ENCODE measurements around the gene TPSAB1. TPM values are rescaled to one million over a fixed set of nuclear protein-coding genes. Genes with fewer than 3 reads are reported as not detected.
"Not testable (repeated sequence)": the region's sequence is repeated elsewhere in the genome, so short reads cannot be mapped to it uniquely, and the experiment has no call there.

The TPSAB1 gene
- 10 to 100 TPM; 13.8 to 67.7 (median 28.5) TPM for total RNA-seq

GRCh38 chr16:1240436-1240835 is at the start of gene TPSAB1:
Gene TPSAB1, plus strand, starts transcription at chr16:1240705. Its CDS starts 234 bp downstream, at chr16:1240939.
- DNase-seq (ENCODE audit: low spot score in 2 of 2); H3K27ac ChIP-seq; H3K4me3 ChIP-seq; H3K36me3 ChIP-seq; H3K9me3 ChIP-seq; H3K4me1 ChIP-seq: not testable (repeated sequence)
- peaks cover 0 to 12% of the 10 kb centered on the region in 2 donors for H3K27me3 ChIP-seq
- 45 to 90% methylated on average over 2 to 7 of the region's 12 CpGs for WGBS, 2 donors

- not testable (repeated sequence) for H3K36me3 ChIP-seq; H3K4me1 ChIP-seq; H3K9me3 ChIP-seq; DNase-seq (ENCODE audit: low spot score in 2 of 2); H3K4me3 ChIP-seq; H3K27ac ChIP-seq
- 91% methylated on average over 8 of the region's 11 CpGs; no CpG with 5 or more reads in 1 of the 2 donors for WGBS, 2 donors
- H3K27me3 ChIP-seq, result peaks cover 0 to 25% of the 10 kb centered on the region in 2 donors
These were observed 49.7 kb upstream of the TPSAB1 start for GRCh38 chr16:1190789-1191188.

GRCh38 chr16:1192384-1193073 is 48.0 kb upstream of the TPSAB1 start:
- TF ChIP-seq EP300 (IDR thresholded peaks at IDR 0.05) (no peak), CTCF (IDR thresholded peaks at IDR 0.05) (no peak), POLR2A (IDR thresholded peaks at IDR 0.05) (no peak)
- H3K4me3 ChIP-seq, result no peak overlapping the region
- peaks cover 0 to 6% (median 0%) of the 10 kb centered on the region in 4 donors for H3K4me1 ChIP-seq
- no peak for DNase-seq (ENCODE audit: low spot score in 2 of 2)
- H3K27me3 ChIP-seq, result peaks cover 0 to 32% of the 10 kb centered on the region in 2 donors
- H3K36me3 ChIP-seq, result no peaks in the 10 kb centered on the region
- no peaks in the 10 kb centered on the region for H3K9me3 ChIP-seq
- no peak overlapping the region for H3K27ac ChIP-seq
- WGBS, 2 donors, result 61 to 79% methylated on average over 8 of the region's 9 CpGs

GRCh38 chr16:1193143-1193824 is 47.2 kb upstream of the TPSAB1 start:
- H3K4me1 ChIP-seq, result peaks cover 0 to 6% (median 0%) of the 10 kb centered on the region in 4 donors
- no peak for DNase-seq (ENCODE audit: low spot score in 2 of 2)
- peaks cover 0 to 32% of the 10 kb centered on the region in 2 donors for H3K27me3 ChIP-seq

GRCh38 chr16:1193825-1194581 is 46.5 kb upstream of the TPSAB1 start:
- TF ChIP-seq EP300 (IDR thresholded peaks at IDR 0.05), result no peak
- no peak for TF ChIP-seq POLR2A (IDR thresholded peaks at IDR 0.05)
- no peak for TF ChIP-seq CTCF (IDR thresholded peaks at IDR 0.05)
- Histone ChIP-seq H3K4me3 (no peak overlapping the region), H3K4me1 (peaks cover 0 to 6% (median 0%) of the 10 kb centered on the region in 4 donors), H3K27me3 (peaks cover 0 to 32% of the 10 kb centered on the region in 2 donors), H3K36me3 (no peaks in the 10 kb centered on the region), H3K27ac (no peak overlapping the region), H3K9me3 (no peaks in the 10 kb centered on the region)
- DNase-seq (ENCODE audit: low spot score in 2 of 2), result no peak
- 66 to 78% methylated on average over 14 to 25 of the region's 29 CpGs for WGBS, 2 donors

More at GRCh38 chr16:1193143-1193824, 47.2 kb upstream of the TPSAB1 start:
- H3K36me3 ChIP-seq, result no peaks in the 10 kb centered on the region
- no peaks in the 10 kb centered on the region for H3K9me3 ChIP-seq
- WGBS, 2 donors, result 62 to 67% methylated on average over 25 to 29 of the region's 30 CpGs
- H3K4me3 ChIP-seq, result no peak overlapping the region
- H3K27ac ChIP-seq, result no peak overlapping the region
- TF ChIP-seq EP300 (IDR thresholded peaks at IDR 0.05) (no peak), CTCF (IDR thresholded peaks at IDR 0.05) (no peak), POLR2A (IDR thresholded peaks at IDR 0.05) (no peak)
